Endothelial cell of umbilical vein (primary cell): ENCODE data around the gene ZNF57. TPM values are rescaled to one million over a fixed set of nuclear protein-coding genes. Genes with fewer than 3 reads are reported as not detected.

Experiments
- BruUV-seq: library from RNA; stranded (reverse); fragments of 400-500 nt; replicated peaks from 2 replicates; lab custom pipeline; 2021; lab: Mats Ljungman, UMichigan
- CTCF ChIA-PET: fragments of 300-600, 350-600 bp; sonication (Branson Sonifier 250); formaldehyde crosslinking; loops from one replicate; lab custom pipeline; 2021; ENCODE audit warnings: antibody characterized with exemption, inconsistent platforms; lab: Charles Lee
- POLR2A ChIA-PET: fragments of 300-600, 350-600 bp; sonication (Branson Sonifier 250); formaldehyde crosslinking; loops from one replicate; lab custom pipeline; 2021; ENCODE audit warnings: antibody characterized with exemption, inconsistent platforms; lab: Charles Lee
- DNase-seq: peaks from one replicate; pipeline ENCODE4 v3.0.0-alpha.2; 2011; ENCODE audit warnings: low read depth, low spot score
- FAIRE-seq: peaks from 2 replicates; lab custom pipeline; 2011; peaks lifted over from hg19 to GRCh38; lab: Jason Lieb, UNC
- H2AFZ ChIP-seq: 2 replicates; pipeline ENCODE4 v1.6.0; 2012; ENCODE audit warnings: low read depth, low read length, control low read depth, inconsistent platforms
- H3K27ac ChIP-seq: 2 replicates; pipeline ENCODE4 v1.5.1; 2011; ENCODE audit warnings: low read depth, mild to moderate bottlenecking, control low read depth, low read length, moderate library complexity; ENCODE audit not compliant: insufficient read depth
- H3K27me3 ChIP-seq, 2 experiments: 2 replicates each; pipeline versions ENCODE4 v1.6.0 to v1.6.1; 2011; ENCODE audit warnings: low read length in 2 of 2, mixed read lengths in 1 of 2; ENCODE audit not compliant: control insufficient read depth in 2 of 2, insufficient read depth in 2 of 2
- H3K36me3 ChIP-seq, 2 experiments: 2 replicates in 1 of 2; 3 replicates in 1 of 2; pipeline ENCODE4 v1.5.1; 2011; ENCODE audit warnings: low read length in 2 of 2, mild to moderate bottlenecking in 1 of 2, moderate library complexity in 1 of 2; ENCODE audit not compliant: control insufficient read depth in 2 of 2, insufficient read depth in 2 of 2; ENCODE audit errors: extremely low read depth in 1 of 2
- H3K4me1 ChIP-seq: 3 replicates; pipeline ENCODE4 v1.5.1; 2011; ENCODE audit warnings: mild to moderate bottlenecking, low read length; ENCODE audit not compliant: control insufficient read depth, insufficient read depth; ENCODE audit errors: extremely low read depth
- H3K4me2 ChIP-seq: 2 replicates; pipeline ENCODE4 v1.6.1; 2011; ENCODE audit warnings: low read length, control low read depth, mixed read lengths; ENCODE audit not compliant: insufficient read depth
- H3K4me3 ChIP-seq, 3 experiments: fragments of 200-600 bp in 1 of 3; sonication (generic), shearing (Covaris generic) in 1 of 3; replicated peaks in 1 of 3; 2 replicates each; pipeline ENCODE4 v1.5.1; 2011 to 2016; ENCODE audit warnings: control low read depth in 3 of 3, low read length in 3 of 3, mild to moderate bottlenecking in 2 of 3, inconsistent platforms in 1 of 3, low read depth in 1 of 3, moderate library complexity in 1 of 3; ENCODE audit not compliant: insufficient read depth in 1 of 3
- H3K79me2 ChIP-seq: 2 replicates; pipeline ENCODE4 v1.6.0; 2012; ENCODE audit warnings: low read length, inconsistent platforms; ENCODE audit not compliant: control insufficient read depth, insufficient read depth
- H3K9ac ChIP-seq: replicated peaks from 2 replicates; pipeline ENCODE3; 2011; ENCODE audit warnings: low read length, control low read depth; ENCODE audit not compliant: insufficient read depth; ENCODE audit errors: extremely low read depth
- H3K9me1 ChIP-seq: replicated peaks from 3 replicates; pipeline ENCODE4 v1.6.0; 2011; ENCODE audit warnings: mild to moderate bottlenecking, low read length; ENCODE audit not compliant: control insufficient read depth, insufficient read depth; ENCODE audit errors: extremely low read depth
- H3K9me3 ChIP-seq: replicated peaks from 2 replicates; pipeline ENCODE4 v1.5.1; 2012; ENCODE audit warnings: low read length, inconsistent platforms; ENCODE audit not compliant: control insufficient read depth, insufficient read depth
- H4K20me1 ChIP-seq: replicated peaks from 2 replicates; pipeline ENCODE3; 2011; ENCODE audit warnings: mild to moderate bottlenecking, low read length; ENCODE audit not compliant: control insufficient read depth, insufficient read depth; ENCODE audit errors: extremely low read depth
- CTCF ChIP-seq, 2 donors: IDR thresholded peaks; 1 replicate in 1 of 2; 2 replicates in 1 of 2; pipeline ENCODE4 v1.5.1; 2011; ENCODE audit warnings: low read length in 2 of 2, mild to moderate bottlenecking in 2 of 2, moderate library complexity in 2 of 2, control low read depth in 1 of 2, inconsistent platforms in 1 of 2, low read depth in 1 of 2; ENCODE audit not compliant: insufficient read depth in 1 of 2; ENCODE audit errors: extremely low read depth in 1 of 2
- EZH2 ChIP-seq: IDR thresholded peaks from 2 replicates; pipeline ENCODE4 v1.6.1; 2012; ENCODE audit warnings: borderline replicate concordance, low read depth, mild to moderate bottlenecking, moderate library complexity, low read length, inconsistent platforms; ENCODE audit not compliant: severe bottlenecking
- FOS ChIP-seq: IDR thresholded peaks from 2 replicates; pipeline ENCODE4 v1.6.1; 2011; ENCODE audit warnings: mild to moderate bottlenecking, low read length, moderate library complexity, borderline replicate concordance; ENCODE audit not compliant: insufficient read depth
- GATA2 ChIP-seq: IDR thresholded peaks from 2 replicates; pipeline ENCODE4 v1.7.0; 2011; ENCODE audit warnings: low read depth, mild to moderate bottlenecking, moderate library complexity, mixed read lengths, low read length; ENCODE audit not compliant: insufficient read length, insufficient read depth
- JUN ChIP-seq: IDR thresholded peaks from 2 replicates; pipeline ENCODE4 v1.6.1; 2011; ENCODE audit warnings: borderline replicate concordance, low read depth; ENCODE audit not compliant: insufficient read length, insufficient read depth
- MAX ChIP-seq: IDR thresholded peaks from 2 replicates; pipeline ENCODE4 v1.6.1; 2011; ENCODE audit not compliant: insufficient read depth, insufficient read length
- MYC ChIP-seq: IDR thresholded peaks from one replicate; pipeline ENCODE4 v1.6.1; 2011; ENCODE audit warnings: mild to moderate bottlenecking, low read depth, low read length
- dilution Hi-C: fragments of 300-500 bp; cut with MboI; formaldehyde crosslinking; loops from one replicate; pipeline ENCODE4 v1.15.0; 2019; ENCODE audit warnings: low sequenced_read_pairs; ENCODE audit not compliant: extremely low pct_ligation_motif_present
- intact Hi-C: fragments of 100-400 bp; cut with micrococcal nuclease; formaldehyde crosslinking; loops from one replicate; pipeline ENCODE4 v1.10.0; 2022
- polyA plus RNA-seq, 4 experiments: library from polyadenylated mRNA; depleted of rRNA in 3 of 4; stranded (reverse) in 3 of 4; unstranded in 1 of 4; fragments of >200 nt; gene quantifications; 2 replicates each; pipeline versions ENCODE4 v1.2.1 to v1.2.3, GENCODE V29; 2011 to 2012; ENCODE audit warnings: missing spikeins in 1 of 4
- total RNA-seq: library from RNA; stranded (reverse); gene quantifications from 2 replicates; pipeline ENCODE4 v1.2.3, GENCODE V29; 2021

Gene ZNF57
- total and polyA plus RNA-seq, 2 donors (not counting 3 experiments of a cell fraction or from before 2014, with no cell fraction given) = 2.0 to 3.6 TPM

- no peak overlapping the region for H3K9ac ChIP-seq
- H3K4me3 ChIP-seq = no peak overlapping the region
- H3K4me1 ChIP-seq = no peaks in the 10 kb centered on the region
- no peaks in the 10 kb centered on the region for H3K9me1 ChIP-seq
- no peak for TF ChIP-seq GATA2
- no peak for TF ChIP-seq FOS
- no peak for TF ChIP-seq MAX
- peak; percentile 98 for TF ChIP-seq JUN
- no peak for TF ChIP-seq EZH2
- TF ChIP-seq MYC = no peak
- TF ChIP-seq CTCF (IDR thresholded peaks at IDR 0.05; ENCODE audit: extremely low read depth in 1 of 2, insufficient read depth in 1 of 2, low read depth in 1 of 2, low read length in 2 of 2) = peak; percentile 51 to 52
- H3K27ac ChIP-seq = no peak overlapping the region
- ChIA-PET POLR2A (no interaction called here), CTCF (interaction anchor here (0.6 to 11.0 kb wide), 32 partner anchors 9 to 341 kb away, joined by 3 to 200 read pairs (median 4); partner anchors contain the start of gene TLE6)
- no peak overlapping the region for H3K4me2 ChIP-seq
- no peaks in the 10 kb centered on the region for H3K9me3 ChIP-seq
- DNase-seq = peak; percentile 89
- H4K20me1 ChIP-seq = no peaks in the 10 kb centered on the region
- peak; percentile 99 for FAIRE-seq
- no peaks in the 10 kb centered on the region for H3K27me3 ChIP-seq
- H2AFZ ChIP-seq = no peak overlapping the region
- dilution Hi-C loops = no loop called here
- BruUV-seq = no TSS peak
- H3K36me3 ChIP-seq = no peaks in the 10 kb centered on the region
- no peaks in the 10 kb centered on the region for H3K79me2 ChIP-seq
- intact Hi-C loops = loop anchor here (1.0 kb wide), 5 partner anchors 114 to 201 kb away; no protein-coding TSS in a partner anchor
Measured at GRCh38 chr19:2962018-2962670, 61.4 kb downstream of the ZNF57 start.
